ENCODE measurements around the gene ATP2C1.

The ATP2C1 gene

GRCh38 chr3:130939753-130940152 lies 45.9 kb downstream of the ATP2C1 start:
- H3K23ac ChIP-seq (ENCODE audit: low read length), result no peak overlapping the region
- H3K79me2 ChIP-seq (ENCODE audit: control insufficient read depth, insufficient read depth, low read length, poor library complexity), result no peaks in the 10 kb centered on the region
- H2BK12ac ChIP-seq (ENCODE audit: low read length), result no peak overlapping the region
- H2AK5ac ChIP-seq (ENCODE audit: low read length), result no peak overlapping the region
- H3K4ac ChIP-seq (ENCODE audit: low read depth, low read length), result no peak overlapping the region
- DNase-seq, result peak; percentile 72 to 92
- peaks cover 5 to 7% of the 10 kb centered on the region in 2 experiments for H3K36me3 ChIP-seq (ENCODE audit: control insufficient read depth in 1 of 2, insufficient read depth in 2 of 2, low read length in 2 of 2)
- H3K14ac ChIP-seq (ENCODE audit: low read length), result no peak overlapping the region
- H3K27ac ChIP-seq (ENCODE audit: low read depth, low read length), result no peak overlapping the region
- H2BK120ac ChIP-seq (ENCODE audit: insufficient read depth, low read length, poor library complexity), result no peak overlapping the region
- H3K79me1 ChIP-seq (ENCODE audit: low read length), result no peaks in the 10 kb centered on the region
- no peak overlapping the region for H4K91ac ChIP-seq (ENCODE audit: low read depth, low read length)
- H2BK5ac ChIP-seq (ENCODE audit: low read depth, low read length, poor library complexity), result no peak overlapping the region
- no peak overlapping the region for H4K12ac ChIP-seq (ENCODE audit: low read depth, low read length)
- no peak overlapping the region for H3K9ac ChIP-seq (ENCODE audit: low read length)
- H3K4me1 ChIP-seq (ENCODE audit: control insufficient read depth in 1 of 2, insufficient read depth in 2 of 2, low read length in 2 of 2), result no peaks in the 10 kb centered on the region
- H3K4me2 ChIP-seq (ENCODE audit: low read length), result no peak overlapping the region
- no peaks in the 10 kb centered on the region for H3K27me3 ChIP-seq (ENCODE audit: insufficient read depth, low read length)
- no peak overlapping the region for H2AFZ ChIP-seq (ENCODE audit: insufficient read depth, low read length, poor library complexity)
- no peak overlapping the region for H3K4me3 ChIP-seq (ENCODE audit: low read depth, low read length)
- no peak overlapping the region for H4K8ac ChIP-seq (ENCODE audit: low read depth, low read length)
- no peak overlapping the region for H3K18ac ChIP-seq (ENCODE audit: low read length)
- H3K9me3 ChIP-seq (ENCODE audit: insufficient read depth, low read depth, low read length), result no peaks in the 10 kb centered on the region

- Histone ChIP-seq H2AFZ (ENCODE audit: insufficient read depth, low read length, poor library complexity) (no peak overlapping the region), H2BK120ac (ENCODE audit: insufficient read depth, low read length, poor library complexity) (no peak overlapping the region), H3K4me1 (ENCODE audit: control insufficient read depth in 1 of 2, insufficient read depth in 2 of 2, low read length in 2 of 2) (peaks cover 2 to 3% of the 10 kb centered on the region in 2 experiments), H3K27me3 (ENCODE audit: insufficient read depth, low read length) (no peaks in the 10 kb centered on the region), H3K79me2 (ENCODE audit: control insufficient read depth, insufficient read depth, low read length, poor library complexity) (no peaks in the 10 kb centered on the region), H3K9me3 (ENCODE audit: insufficient read depth, low read depth, low read length) (no peaks in the 10 kb centered on the region), H3K27ac (ENCODE audit: low read depth, low read length) (no peak overlapping the region), H3K23ac (ENCODE audit: low read length) (no peak overlapping the region), H2BK5ac (ENCODE audit: low read depth, low read length, poor library complexity) (no peak overlapping the region), H3K4me2 (ENCODE audit: low read length) (no peak overlapping the region), H3K4me3 (ENCODE audit: low read depth, low read length) (no peak overlapping the region), H3K18ac (ENCODE audit: low read length) (no peak overlapping the region), H2BK12ac (ENCODE audit: low read length) (no peak overlapping the region), H4K8ac (ENCODE audit: low read depth, low read length) (no peak overlapping the region), H3K14ac (ENCODE audit: low read length) (no peak overlapping the region), H4K91ac (ENCODE audit: low read depth, low read length) (no peak overlapping the region), H3K4ac (ENCODE audit: low read depth, low read length) (no peak overlapping the region), H4K12ac (ENCODE audit: low read depth, low read length) (no peak overlapping the region), H3K36me3 (ENCODE audit: control insufficient read depth in 1 of 2, insufficient read depth in 2 of 2, low read length in 2 of 2) (peaks cover 4 to 9% of the 10 kb centered on the region in 2 experiments), H2AK5ac (ENCODE audit: low read length) (no peak overlapping the region), H3K9ac (ENCODE audit: low read length) (no peak overlapping the region), H3K79me1 (ENCODE audit: low read length) (no peaks in the 10 kb centered on the region)
- no peak for DNase-seq
Observed at GRCh38 chr3:130941793-130942192, 47.9 kb downstream of the ATP2C1 start.

GRCh38 chr3:130946882-130947281 lies 53.0 kb downstream of the ATP2C1 start:
- peak; percentile 71 to 88 for DNase-seq
- peaks cover 0 to 7% of the 10 kb centered on the region in 2 experiments for H3K36me3 ChIP-seq (ENCODE audit: control insufficient read depth in 1 of 2, insufficient read depth in 2 of 2, low read length in 2 of 2)
- peaks cover 2 to 5% of the 10 kb centered on the region in 2 experiments for H3K4me1 ChIP-seq (ENCODE audit: control insufficient read depth in 1 of 2, insufficient read depth in 2 of 2, low read length in 2 of 2)
- H2AFZ ChIP-seq (ENCODE audit: insufficient read depth, low read length, poor library complexity), result no peak overlapping the region
- no peak overlapping the region for H2BK12ac ChIP-seq (ENCODE audit: low read length)
- H3K4me3 ChIP-seq (ENCODE audit: low read depth, low read length), result no peak overlapping the region
- H3K27ac ChIP-seq (ENCODE audit: low read depth, low read length), result no peak overlapping the region
- H4K91ac ChIP-seq (ENCODE audit: low read depth, low read length), result no peak overlapping the region
- H2AK5ac ChIP-seq (ENCODE audit: low read length), result no peak overlapping the region
- no peak overlapping the region for H3K4me2 ChIP-seq (ENCODE audit: low read length)
- H3K9ac ChIP-seq (ENCODE audit: low read length), result no peak overlapping the region
- no CpG with 5 or more reads among the region's 3 CpGs for WGBS (ENCODE audit: extremely low coverage, insufficient coverage, insufficient read length)
- no peak overlapping the region for H4K12ac ChIP-seq (ENCODE audit: low read depth, low read length)
- no peak overlapping the region for H3K18ac ChIP-seq (ENCODE audit: low read length)
- no peak overlapping the region for H2BK120ac ChIP-seq (ENCODE audit: insufficient read depth, low read length, poor library complexity)
- H2BK5ac ChIP-seq (ENCODE audit: low read depth, low read length, poor library complexity), result no peak overlapping the region
- H3K23ac ChIP-seq (ENCODE audit: low read length), result no peak overlapping the region
- no peaks in the 10 kb centered on the region for H3K79me2 ChIP-seq (ENCODE audit: control insufficient read depth, insufficient read depth, low read length, poor library complexity)
- H3K4ac ChIP-seq (ENCODE audit: low read depth, low read length), result no peak overlapping the region
- no peaks in the 10 kb centered on the region for H3K79me1 ChIP-seq (ENCODE audit: low read length)
- no peaks in the 10 kb centered on the region for H3K27me3 ChIP-seq (ENCODE audit: insufficient read depth, low read length)
- H3K9me3 ChIP-seq (ENCODE audit: insufficient read depth, low read depth, low read length), result no peaks in the 10 kb centered on the region
- H3K14ac ChIP-seq (ENCODE audit: low read length), result no peak overlapping the region
- H4K8ac ChIP-seq (ENCODE audit: low read depth, low read length), result no peak overlapping the region

- H3K23ac ChIP-seq (ENCODE audit: low read length), result no peak overlapping the region
- H3K9ac ChIP-seq (ENCODE audit: low read length), result no peak overlapping the region
- WGBS (ENCODE audit: extremely low coverage, insufficient coverage, insufficient read length), result no CpG with 5 or more reads among the region's 2 CpGs
- no peak for DNase-seq
- peaks cover 0 to 5% of the 10 kb centered on the region in 2 experiments for H3K36me3 ChIP-seq (ENCODE audit: control insufficient read depth in 1 of 2, insufficient read depth in 2 of 2, low read length in 2 of 2)
- H4K8ac ChIP-seq (ENCODE audit: low read depth, low read length), result no peak overlapping the region
- no peak overlapping the region for H2BK12ac ChIP-seq (ENCODE audit: low read length)
- H3K79me2 ChIP-seq (ENCODE audit: control insufficient read depth, insufficient read depth, low read length, poor library complexity), result no peaks in the 10 kb centered on the region
- H3K4me3 ChIP-seq (ENCODE audit: low read depth, low read length), result no peak overlapping the region
- no peak overlapping the region for H3K27ac ChIP-seq (ENCODE audit: low read depth, low read length)
- no peak overlapping the region for H2AFZ ChIP-seq (ENCODE audit: insufficient read depth, low read length, poor library complexity)
- no peak overlapping the region for H2AK5ac ChIP-seq (ENCODE audit: low read length)
- no peaks in the 10 kb centered on the region for H3K79me1 ChIP-seq (ENCODE audit: low read length)
- H4K91ac ChIP-seq (ENCODE audit: low read depth, low read length), result no peak overlapping the region
- H2BK120ac ChIP-seq (ENCODE audit: insufficient read depth, low read length, poor library complexity), result no peak overlapping the region
- no peaks in the 10 kb centered on the region for H3K27me3 ChIP-seq (ENCODE audit: insufficient read depth, low read length)
- no peak overlapping the region for H3K4ac ChIP-seq (ENCODE audit: low read depth, low read length)
- H2BK5ac ChIP-seq (ENCODE audit: low read depth, low read length, poor library complexity), result no peak overlapping the region
- H3K18ac ChIP-seq (ENCODE audit: low read length), result no peak overlapping the region
- no peak overlapping the region for H3K14ac ChIP-seq (ENCODE audit: low read length)
- peaks cover 2 to 5% of the 10 kb centered on the region in 2 experiments for H3K4me1 ChIP-seq (ENCODE audit: control insufficient read depth in 1 of 2, insufficient read depth in 2 of 2, low read length in 2 of 2)
- H3K4me2 ChIP-seq (ENCODE audit: low read length), result no peak overlapping the region
- H4K12ac ChIP-seq (ENCODE audit: low read depth, low read length), result no peak overlapping the region
- no peaks in the 10 kb centered on the region for H3K9me3 ChIP-seq (ENCODE audit: insufficient read depth, low read depth, low read length)
Observed at GRCh38 chr3:130948001-130948773, 54.3 kb downstream of the ATP2C1 start.

All from trophoblast cell (in vitro differentiated cells and primary cell).